ENCODE measurements around the gene TRIOBP. TPM values are rescaled to one million over a fixed set of nuclear protein-coding genes. Genes with fewer than 3 reads are reported as not detected.

Gene TRIOBP
- total RNA-seq, 1 donor from 2014 or later = 40.1 TPM

DNA sequence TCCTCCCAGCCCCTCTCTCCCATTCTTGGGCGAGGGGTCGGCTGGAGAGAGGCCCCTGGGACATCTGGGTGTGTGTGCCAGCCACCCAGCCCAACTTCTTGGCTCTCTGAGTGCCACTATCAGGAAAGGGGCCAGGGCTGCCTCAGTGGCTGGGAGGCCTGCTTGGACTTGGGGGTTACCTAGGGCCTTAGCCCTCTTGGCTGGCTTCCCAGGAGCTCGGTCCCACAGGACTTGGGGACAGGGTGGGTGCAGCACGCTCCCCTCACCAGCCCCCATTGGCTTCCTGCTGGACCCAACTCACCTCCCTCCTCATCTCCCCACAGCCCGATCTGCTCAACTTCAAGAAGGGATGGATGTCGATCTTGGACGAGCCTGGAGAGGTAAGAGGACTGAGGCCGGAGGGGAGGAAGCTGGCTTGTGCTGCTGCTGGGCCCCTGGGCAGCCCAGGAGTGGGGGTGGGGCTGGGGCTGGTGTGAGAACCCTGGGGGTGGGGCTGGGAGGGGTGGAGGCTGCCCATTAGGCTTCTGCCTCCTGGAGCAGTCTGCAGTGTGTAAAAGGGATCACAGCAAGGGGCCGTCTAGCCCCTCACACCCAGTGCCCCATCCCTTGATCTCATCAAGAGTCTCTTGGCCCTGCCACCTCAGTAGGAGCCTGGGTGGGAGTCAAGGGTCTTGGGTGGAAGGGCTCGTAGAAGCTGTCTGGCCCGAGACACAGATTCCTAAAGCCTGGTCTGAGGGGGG, 54.8 kb downstream of the TRIOBP start:
- no peak for DNase-seq

DNA sequence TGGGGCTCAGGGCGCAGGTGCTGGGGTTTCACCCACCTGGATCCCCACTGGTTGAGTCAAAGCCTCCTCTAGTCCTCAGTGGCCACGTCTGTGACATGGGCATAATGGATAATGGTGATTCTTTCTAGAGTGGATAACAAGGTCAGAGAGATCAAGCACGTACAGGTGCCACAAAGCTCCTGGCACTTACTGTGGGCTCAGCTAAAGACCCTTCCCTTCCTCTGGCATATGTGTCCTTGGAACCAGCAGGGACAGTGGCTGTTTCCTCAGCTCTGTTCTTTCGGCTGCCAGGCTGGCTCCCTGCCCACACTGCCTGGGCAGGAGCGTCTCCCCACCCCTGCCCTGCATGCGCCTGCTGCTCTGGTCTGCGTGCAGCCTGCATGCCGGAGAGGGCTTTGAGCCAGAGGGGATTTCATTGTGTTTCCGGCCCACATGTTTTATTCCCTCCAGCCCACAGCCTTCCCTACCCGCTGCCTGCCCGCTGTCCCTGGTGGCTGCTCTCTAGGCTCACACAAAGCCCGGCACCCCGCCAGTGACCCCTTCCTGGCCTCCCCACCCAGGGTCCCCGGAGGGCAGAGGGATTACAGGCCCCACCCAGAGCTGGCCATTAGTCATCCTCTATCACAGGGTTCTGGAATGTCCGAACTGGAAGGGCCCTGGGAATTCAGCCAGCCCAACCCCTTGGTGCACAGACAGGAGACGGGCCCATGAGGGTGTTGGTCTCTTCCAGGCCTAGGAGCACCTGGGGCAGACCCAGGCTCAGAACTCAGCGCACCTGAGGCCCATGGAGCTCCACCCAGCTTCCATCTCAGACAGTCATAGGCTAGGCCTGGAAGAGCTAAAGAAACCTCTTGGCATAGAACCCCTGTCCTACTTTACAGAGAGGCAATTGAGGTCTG, 55.6 kb downstream of the TRIOBP start:
- DNase-seq = peak; percentile 80

DNA sequence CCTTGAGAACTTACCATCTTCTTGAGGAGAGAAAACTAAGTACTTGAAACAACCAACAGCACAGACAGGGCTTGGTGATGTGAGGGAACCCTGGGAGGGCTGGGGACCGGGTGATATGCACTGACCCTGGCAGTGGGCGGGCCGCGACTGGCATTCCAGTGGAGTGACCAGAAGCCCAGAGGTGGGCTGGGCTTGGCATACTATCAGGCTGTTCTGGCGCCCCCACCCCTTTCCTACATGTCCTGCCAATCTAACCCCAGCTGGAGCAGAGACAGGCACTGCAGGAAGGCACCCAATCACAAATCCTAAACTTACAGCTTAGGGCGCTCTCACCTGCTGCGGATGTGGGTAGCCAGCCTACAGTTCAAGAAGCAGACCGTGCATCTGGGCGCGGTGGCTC, 56.9 kb downstream of the TRIOBP start:
- DNase-seq = no peak

- DNase-seq = no peak
Measured at GRCh38 chr22:37757663-37758062, 60.8 kb downstream of the TRIOBP start.

- DNase-seq = no peak
Measured at GRCh38 chr22:37758694-37759093, 61.8 kb downstream of the TRIOBP start.

- no peak for DNase-seq
Measured at GRCh38 chr22:37759281-37759680, 62.4 kb downstream of the TRIOBP start.

DNA sequence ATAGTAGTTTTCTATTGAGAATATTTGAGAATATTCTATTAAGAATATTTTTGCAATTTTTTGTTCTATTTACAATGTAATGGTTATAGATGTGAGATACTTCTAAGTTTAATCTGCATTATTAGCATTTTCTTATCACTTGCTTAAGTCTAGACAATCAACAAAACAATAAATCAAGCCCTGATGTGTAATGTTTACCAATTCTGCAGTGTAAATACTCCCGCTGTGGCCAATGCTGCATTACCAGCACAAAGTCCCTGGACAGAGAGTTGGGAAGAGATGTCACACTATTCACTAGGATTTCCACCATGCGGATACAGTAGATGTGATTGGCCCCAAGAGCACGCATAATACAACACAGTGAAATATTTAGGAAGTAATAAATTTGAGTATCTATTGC, 63.3 kb downstream of the TRIOBP start:
- no peak for DNase-seq

GRCh38 chr22:37762389-37762836, 65.6 kb downstream of the TRIOBP start:
- no peak for DNase-seq

DNA sequence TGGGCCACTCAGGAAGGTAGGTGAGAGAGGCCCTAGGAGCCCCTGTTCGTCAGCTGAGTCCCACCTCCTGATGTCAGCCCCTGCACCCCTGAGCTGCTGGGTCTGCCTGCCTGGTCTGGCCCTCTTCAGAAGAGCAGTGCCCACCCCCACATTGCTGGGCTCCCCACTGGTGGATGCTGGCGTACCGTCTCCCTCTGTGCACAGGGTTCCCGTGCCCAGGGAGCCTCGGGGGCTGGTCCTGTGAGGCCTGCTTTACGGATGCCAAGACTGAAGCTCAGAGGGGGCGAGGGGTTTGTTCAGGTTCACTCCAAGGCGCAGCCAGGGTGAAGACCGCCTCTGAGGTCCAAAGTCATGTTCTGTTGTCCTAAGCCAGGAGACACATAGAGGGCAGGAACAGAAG, 66.2 kb downstream of the TRIOBP start:
- DNase-seq = no peak

DNA sequence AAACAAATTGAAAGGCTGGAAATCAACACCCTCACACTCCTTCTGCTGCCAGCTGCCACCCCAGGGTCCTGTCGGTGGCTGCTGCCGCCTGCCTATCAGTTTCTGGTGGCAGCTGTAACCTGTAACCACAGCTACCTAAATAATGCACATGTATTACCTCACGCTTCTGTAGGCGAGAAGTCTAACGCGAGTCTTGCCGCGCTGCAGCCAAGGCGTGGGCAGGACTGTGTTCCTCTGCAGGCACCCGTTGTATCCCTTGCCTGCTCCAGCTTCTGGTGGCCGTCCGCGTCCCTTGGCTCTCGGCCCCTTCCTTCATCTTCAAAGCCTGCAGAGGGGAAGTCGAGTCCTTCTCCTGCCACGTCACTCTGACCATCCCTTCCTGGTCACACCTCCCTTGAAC, 66.8 kb downstream of the TRIOBP start:
- DNase-seq = no peak

DNA sequence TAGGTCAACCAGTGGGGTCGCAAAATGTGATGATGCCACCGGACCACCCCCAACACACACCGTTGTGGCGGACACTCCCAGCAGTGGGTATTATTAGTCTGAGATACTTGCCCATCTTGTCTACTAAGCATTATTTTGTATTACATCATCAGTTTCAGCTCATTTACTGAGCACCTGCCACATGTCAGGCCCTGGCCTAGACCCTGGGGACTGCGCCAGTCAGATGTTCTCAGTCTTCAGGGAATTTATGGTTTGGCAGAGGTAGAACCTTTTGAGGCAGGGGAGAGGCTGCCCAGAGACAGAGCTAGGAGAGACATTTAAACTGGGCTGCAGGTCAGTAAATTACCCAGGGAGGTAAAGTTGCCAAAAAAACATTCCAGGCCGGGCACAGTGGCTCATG, 67.8 kb downstream of the TRIOBP start:
- DNase-seq = no peak

DNA sequence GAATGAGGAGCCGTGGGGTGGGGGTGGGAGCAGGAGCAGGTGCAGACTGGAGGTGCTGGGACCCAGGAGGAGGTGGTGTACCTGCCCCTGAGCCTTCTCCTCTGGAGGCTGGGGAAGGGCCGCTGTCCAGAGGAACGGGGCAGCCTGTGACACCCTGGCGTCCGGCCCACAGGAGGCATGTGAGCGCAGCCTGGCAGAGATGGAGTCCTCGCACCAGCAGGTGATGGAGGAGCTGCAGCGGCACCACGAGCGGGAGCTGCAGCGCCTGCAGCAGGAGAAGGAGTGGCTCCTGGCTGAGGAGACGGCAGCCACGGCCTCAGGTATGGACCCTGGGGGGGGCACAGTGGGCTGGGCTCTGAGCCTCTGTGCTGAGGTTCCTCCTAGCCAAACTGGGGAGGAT, 68.7 kb downstream of the TRIOBP start:
- DNase-seq = no peak

GRCh38 chr22:37765953-37766576, 69.2 kb downstream of the TRIOBP start:
- no peak for DNase-seq

- DNase-seq = no peak
Measured at GRCh38 chr22:37768273-37768672, 71.4 kb downstream of the TRIOBP start.

- no peak for DNase-seq
Measured at GRCh38 chr22:37769056-37769455, 72.2 kb downstream of the TRIOBP start.

- DNase-seq = no peak
Measured at GRCh38 chr22:37771081-37771480, 74.2 kb downstream of the TRIOBP start.

DNA sequence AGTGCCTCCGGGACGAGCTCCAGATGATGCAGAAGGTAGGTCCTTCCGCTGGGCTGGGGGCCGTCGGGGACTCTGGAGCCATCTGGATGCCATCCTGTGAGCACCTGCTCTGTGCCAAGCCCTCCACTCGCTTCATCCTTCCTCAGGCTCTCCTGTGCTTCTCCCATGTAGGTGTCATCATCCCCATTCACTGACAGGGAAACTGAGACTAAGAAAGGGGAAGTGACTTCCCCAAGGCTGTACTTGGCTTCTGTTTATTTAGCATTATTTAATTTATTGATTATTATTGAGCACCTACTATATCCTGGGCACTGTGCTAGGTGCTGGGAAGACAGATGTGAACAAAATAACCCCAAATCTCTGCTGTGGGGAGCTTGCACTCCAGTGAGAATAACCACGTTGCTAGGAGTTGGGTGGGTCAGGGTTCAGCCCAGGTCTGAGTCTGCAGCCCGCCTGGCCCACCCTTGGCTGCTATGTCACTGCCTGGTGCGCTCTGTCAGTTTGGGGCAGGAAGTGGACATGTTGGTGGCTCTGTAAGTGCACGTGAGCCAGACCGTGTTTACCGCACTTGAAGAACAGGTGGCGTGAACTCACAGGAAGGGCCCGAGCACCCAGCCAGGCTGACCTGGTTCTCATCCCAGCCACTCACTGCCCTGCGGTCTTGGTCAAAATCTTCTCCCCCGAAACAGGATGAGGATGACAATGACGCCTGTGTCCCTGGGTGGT, 75.0 kb downstream of the TRIOBP start:
- DNase-seq = no peak

DNA sequence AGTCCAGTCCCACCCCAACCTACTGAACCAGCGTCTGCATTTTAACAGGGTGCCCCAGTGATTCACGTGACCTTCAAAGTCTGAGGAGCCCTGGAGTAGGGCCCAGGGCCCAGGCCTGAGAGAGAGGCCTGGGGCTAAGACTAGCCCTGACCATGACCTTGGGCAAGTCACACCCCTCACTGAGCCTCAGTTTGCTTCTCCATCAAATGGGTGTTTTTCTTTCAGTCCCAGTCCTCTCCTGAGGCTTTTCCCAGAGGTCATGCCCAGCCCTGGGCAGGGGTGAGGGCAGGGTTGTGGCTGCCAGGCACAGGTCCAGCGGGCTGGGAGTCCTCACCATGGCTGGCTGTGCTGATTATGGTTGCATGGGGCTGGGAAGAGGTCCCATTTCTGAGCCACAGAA, 77.9 kb downstream of the TRIOBP start:
- no peak for DNase-seq

DNA sequence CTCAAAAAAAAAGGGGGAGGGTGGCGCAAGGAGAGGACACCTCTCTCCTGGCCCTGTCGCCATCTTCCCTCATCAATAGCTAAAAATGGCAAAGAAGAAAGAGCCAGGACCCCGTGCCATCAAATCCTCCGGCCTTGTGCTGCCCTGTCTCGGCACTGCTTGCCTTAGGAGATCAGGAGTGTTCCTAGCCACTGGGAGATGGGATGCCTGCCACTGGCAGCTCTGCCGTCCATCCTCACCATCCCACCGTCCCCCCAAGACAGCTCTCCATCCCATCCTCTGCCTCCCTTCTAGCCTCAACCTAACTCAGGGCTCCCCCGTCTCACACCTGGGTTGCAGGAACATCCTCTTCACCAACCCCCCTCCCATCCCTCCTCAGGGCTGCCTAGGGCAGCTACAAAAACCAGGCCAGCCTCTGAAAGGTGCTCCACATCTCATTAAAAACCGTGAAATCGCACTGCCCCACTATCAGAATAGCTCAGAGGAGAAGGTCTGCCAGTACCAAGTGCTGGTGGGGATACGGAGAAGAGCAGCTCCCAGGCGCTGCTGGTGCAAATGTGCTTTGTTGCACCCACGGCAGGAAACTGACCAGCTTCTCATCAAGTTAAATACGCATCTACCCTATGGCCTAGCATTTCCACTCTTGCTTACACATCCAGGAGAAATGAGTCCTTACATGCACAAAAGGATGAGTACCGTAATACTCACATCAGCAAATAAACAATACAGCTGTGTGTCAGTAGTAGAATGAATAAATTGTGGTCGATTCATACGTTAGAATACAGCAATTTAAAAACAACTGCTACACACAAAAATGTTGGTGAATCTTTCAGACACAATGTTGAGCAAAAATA, 79.2 kb downstream of the TRIOBP start:
- DNase-seq = no peak

GRCh38 chr22:37776639-37777005, 79.8 kb downstream of the TRIOBP start:
- no peak for DNase-seq

DNA sequence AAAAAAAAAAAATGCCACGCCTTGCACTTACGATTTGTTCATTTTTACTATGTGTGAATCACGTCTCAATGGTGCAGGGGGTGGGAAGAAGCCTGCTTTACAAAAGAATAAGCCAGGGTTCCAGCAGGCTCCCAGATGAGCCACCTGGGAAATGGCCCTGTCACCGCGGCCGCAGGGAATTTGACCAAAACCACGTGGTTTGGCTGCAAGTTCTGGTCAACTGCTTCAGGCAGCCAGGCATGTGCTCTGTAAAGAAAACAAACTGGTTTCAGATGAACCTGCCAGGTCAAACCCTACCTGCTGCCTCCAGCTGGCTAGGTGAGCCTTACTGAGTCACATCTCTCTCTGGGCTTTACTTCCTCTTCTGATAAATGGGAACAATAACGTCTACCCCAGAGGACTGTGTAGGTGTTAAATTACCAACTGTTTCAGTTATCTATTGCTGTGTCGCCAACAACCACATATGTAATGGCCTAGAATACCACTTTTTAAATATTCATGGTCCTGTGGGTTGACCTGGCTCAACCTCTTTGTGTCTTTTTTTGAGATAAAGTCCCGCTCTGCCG, 80.4 kb downstream of the TRIOBP start:
- no peak for DNase-seq
